Psoas muscle (tissue), 8 donors: Measurements from ENCODE around the gene PKD1. TPM values are rescaled to one million over a fixed set of nuclear protein-coding genes. Genes with fewer than 3 reads are reported as not detected.

Source experiments
- ATAC-seq, 4 donors: fragments of 200-7000 bp; cut with Tn5 transposase; one replicate each; pipeline ENCODE4 v1.9.1; 2020; ENCODE audit warnings: moderate library complexity in 3 of 4, mild to moderate bottlenecking in 2 of 4
- DNase-seq, 2 donors: peaks; one replicate each; pipeline ENCODE4 v3.0.0-alpha.2; 2020
- H3K27ac ChIP-seq: fragments of 200-600 bp; one replicate; pipeline ENCODE4 v1.8.0; 2022
- H3K27me3 ChIP-seq, 3 donors: fragments of 200-600 bp in 1 of 3; one replicate each; pipeline versions ENCODE4 v1.6.1 to v1.8.0; 2013 to 2022; ENCODE audit warnings: low read length in 2 of 3, mild to moderate bottlenecking in 2 of 3, moderate library complexity in 1 of 3; ENCODE audit not compliant: insufficient read depth in 3 of 3
- H3K36me3 ChIP-seq, 2 donors: fragments of 200-600 bp in 1 of 2; one replicate each; pipeline versions ENCODE4 v1.6.1 to v1.8.0; 2013 to 2022; ENCODE audit warnings: low read depth in 1 of 2, mild to moderate bottlenecking in 1 of 2, moderate library complexity in 1 of 2; ENCODE audit not compliant: insufficient read depth in 1 of 2
- H3K4me1 ChIP-seq: fragments of 200-600 bp; one replicate; pipeline ENCODE4 v1.8.0; 2022
- H3K4me3 ChIP-seq: fragments of 200-600 bp; one replicate; pipeline ENCODE4 v1.8.0; 2022; ENCODE audit warnings: mild to moderate bottlenecking
- H3K9me3 ChIP-seq: fragments of 200-600 bp; one replicate; pipeline ENCODE4 v1.8.0; 2022
- WGBS, 3 donors: extraction: QIAGEN DNeasy Blood & Tissue Kit; methylation state at CpG; one replicate each; pipeline versions ENCODE4 v1.1.6 to v1.1.7; 2013; 5-methylcytosine and 5-hydroxymethylcytosine counted together
- intact Hi-C, 2 donors: fragments of 100-400 bp; cut with DNase I; formaldehyde crosslinking; loops; one replicate each; pipeline versions ENCODE4 v1.11.0 to v1.14.2; 2022
- polyA plus RNA-seq, 3 donors: library from polyadenylated mRNA; stranded (reverse); fragments of 200-250 nt; gene quantifications; one replicate each; pipeline ENCODE4 v1.2.3, GENCODE V29; 2013
- total RNA-seq, 4 donors: library from RNA; stranded (reverse); fragmentation: NEBNext Ultra II Directional in 2 of 4; extraction: Animal tissue kit (Norgen Biotek cat#: 25700) in 2 of 4; gene quantifications; one replicate each; pipeline versions ENCODE4 v1.2.1 to v1.2.4, GENCODE V29; 2021 to 2023
- TF ChIP-seq, protein P1 (sequence below): fragments of 200-600 bp; IDR thresholded peaks from one replicate; pipeline ENCODE4 v1.8.0; 2022; ENCODE audit warnings: antibody characterized with exemption
- donor health status: healthy with polysubstance abuse.
- donor health status: DM: no; HTN: no; CAD: no; lungs with moderate emphysema.
- donor health status: Bipolar disorder and iron deficiency.
- donor health status: healthy.
- donor health status: DM: yes; HTN: yes; CAD: no.
- donor health status: DM: no; HTN: no; CAD: no.
- donor health status: DM: no; HTN: no; CAD: no.
- donor health status: DM: yes; HTN: yes; CAD: no.

PKD1 gene
- total and polyA plus RNA-seq, 7 donors, result 33.9 to 123 (median 74.1) TPM

DNA sequence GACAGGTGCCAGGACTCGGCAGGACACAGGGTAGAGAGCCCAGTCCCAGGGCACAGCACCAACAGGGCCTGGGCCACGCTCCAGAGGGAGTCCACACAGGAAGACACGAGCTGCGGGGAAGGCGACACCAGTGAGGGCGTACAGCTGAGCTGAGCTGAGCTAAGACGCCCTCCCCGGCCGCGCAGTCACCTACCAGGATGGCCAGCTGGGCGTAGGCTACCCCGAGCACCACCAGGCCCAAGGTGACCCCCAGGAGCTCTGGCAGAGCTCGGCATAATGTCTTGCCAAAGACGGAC is 45.3 kb downstream of the PKD1 start:
- peak; percentile 47 to 83 for DNase-seq
- ATAC-seq, result peak; percentile 40 to 68 (median 57)

DNA sequence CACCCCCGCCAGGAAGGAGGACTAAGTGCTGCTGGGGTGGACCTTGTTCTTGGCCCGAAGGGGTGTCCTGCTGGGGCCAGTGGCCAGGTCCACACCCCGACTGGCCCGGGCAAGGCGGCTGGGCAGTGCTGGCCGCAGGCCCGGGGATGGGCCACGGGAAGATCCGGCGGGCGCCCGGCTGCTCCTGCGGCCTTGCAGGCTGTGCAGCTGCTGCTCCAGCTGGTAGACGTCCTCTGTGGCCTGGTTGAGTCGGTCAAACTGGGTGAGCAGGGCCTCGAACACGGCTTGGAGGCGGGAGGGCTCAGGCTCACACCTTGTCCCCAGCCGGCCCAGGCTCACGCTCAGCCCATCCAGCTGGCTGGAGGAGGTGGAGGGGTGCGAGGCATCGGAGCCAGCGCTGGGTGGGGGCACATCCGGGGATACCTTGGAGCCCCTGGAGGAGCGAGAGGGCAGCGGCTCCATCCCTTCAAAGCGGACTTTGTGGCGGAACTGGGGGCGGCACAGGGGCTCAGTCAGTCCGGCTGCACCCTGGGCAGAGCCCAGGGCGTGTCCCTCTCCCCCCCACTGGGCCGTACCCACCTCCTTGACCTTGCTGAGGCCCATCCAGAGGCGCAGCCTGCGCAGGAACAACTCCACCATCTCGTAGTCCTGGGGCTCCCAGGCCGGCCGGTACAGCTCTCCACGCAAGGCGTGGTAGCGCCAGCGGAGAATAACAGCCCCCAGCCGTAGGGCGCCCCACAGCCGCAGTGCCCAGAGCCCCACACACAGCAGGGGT is 45.8 kb downstream of the PKD1 start:
- intact Hi-C loops, result no loop called here
- H3K27me3 ChIP-seq, result no peaks in the 10 kb centered on the region
- H3K9me3 ChIP-seq, result no peaks in the 10 kb centered on the region
- no peak overlapping the region for H3K4me3 ChIP-seq
- TF ChIP-seq, protein P1, sequence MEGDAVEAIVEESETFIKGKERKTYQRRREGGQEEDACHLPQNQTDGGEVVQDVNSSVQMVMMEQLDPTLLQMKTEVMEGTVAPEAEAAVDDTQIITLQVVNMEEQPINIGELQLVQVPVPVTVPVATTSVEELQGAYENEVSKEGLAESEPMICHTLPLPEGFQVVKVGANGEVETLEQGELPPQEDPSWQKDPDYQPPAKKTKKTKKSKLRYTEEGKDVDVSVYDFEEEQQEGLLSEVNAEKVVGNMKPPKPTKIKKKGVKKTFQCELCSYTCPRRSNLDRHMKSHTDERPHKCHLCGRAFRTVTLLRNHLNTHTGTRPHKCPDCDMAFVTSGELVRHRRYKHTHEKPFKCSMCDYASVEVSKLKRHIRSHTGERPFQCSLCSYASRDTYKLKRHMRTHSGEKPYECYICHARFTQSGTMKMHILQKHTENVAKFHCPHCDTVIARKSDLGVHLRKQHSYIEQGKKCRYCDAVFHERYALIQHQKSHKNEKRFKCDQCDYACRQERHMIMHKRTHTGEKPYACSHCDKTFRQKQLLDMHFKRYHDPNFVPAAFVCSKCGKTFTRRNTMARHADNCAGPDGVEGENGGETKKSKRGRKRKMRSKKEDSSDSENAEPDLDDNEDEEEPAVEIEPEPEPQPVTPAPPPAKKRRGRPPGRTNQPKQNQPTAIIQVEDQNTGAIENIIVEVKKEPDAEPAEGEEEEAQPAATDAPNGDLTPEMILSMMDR, result no peak
- H3K4me1 ChIP-seq, result peaks cover 14% of the 10 kb centered on the region
- 25 to 58% (median 39%) methylated on average over 38 to 44 of the region's 44 CpGs for WGBS, 3 donors
- H3K27ac ChIP-seq, result peak overlapping the region; percentile 87
- peaks cover 8 to 92% of the 10 kb centered on the region in 2 donors for H3K36me3 ChIP-seq
- ATAC-seq (peak in 3 of 4 donors; percentile 0 to 6 (median 2)), DNase-seq (no peak)

More for the DNA sequence above, 45.3 kb downstream of the PKD1 start:
- intact Hi-C loops, result no loop called here
- H3K27me3 ChIP-seq, result no peaks in the 10 kb centered on the region
- H3K9me3 ChIP-seq, result no peaks in the 10 kb centered on the region
- peak overlapping the region; percentile 38 for H3K4me3 ChIP-seq
- peaks cover 14% of the 10 kb centered on the region for H3K4me1 ChIP-seq
- 28 to 49% (median 34%) methylated on average over 14 of the region's 14 CpGs for WGBS, 3 donors
- H3K27ac ChIP-seq, result peak overlapping the region; percentile 87
- peaks cover 8 to 92% of the 10 kb centered on the region in 2 donors for H3K36me3 ChIP-seq
- TF ChIP-seq, protein P1, result no peak

DNA sequence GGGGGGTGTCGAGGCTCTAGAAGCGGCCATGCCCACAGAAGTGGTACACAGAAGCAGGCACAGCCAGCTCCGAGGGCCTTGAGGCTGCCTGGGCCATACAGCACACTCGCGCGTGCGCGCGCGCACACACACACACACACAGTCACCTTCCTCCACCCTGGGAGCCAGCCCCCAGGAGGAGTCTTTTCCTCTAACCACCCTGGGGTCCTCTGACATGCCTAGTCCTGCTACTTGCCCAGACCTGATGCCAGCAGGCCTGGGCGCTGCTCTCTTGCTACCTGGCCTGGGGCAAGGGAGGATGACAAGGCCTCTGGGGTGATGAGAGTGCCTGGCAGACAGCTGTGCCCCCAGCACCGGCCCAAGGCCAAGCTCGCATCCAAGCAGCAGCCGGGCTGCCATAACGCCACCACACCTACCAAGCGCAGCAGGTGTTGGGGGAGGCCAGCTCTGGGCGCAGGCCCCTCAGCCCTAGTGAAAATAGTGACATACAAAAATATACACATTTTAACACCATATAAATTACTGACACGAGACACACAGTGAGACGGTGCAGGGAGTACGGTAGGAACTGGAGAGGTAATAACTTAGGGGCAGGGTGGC is 46.8 kb downstream of the PKD1 start:
- peaks cover 8 to 92% of the 10 kb centered on the region in 2 donors for H3K36me3 ChIP-seq
- WGBS, 3 donors, result 77 to 84% (median 80%) methylated on average over 20 of the region's 20 CpGs

DNA sequence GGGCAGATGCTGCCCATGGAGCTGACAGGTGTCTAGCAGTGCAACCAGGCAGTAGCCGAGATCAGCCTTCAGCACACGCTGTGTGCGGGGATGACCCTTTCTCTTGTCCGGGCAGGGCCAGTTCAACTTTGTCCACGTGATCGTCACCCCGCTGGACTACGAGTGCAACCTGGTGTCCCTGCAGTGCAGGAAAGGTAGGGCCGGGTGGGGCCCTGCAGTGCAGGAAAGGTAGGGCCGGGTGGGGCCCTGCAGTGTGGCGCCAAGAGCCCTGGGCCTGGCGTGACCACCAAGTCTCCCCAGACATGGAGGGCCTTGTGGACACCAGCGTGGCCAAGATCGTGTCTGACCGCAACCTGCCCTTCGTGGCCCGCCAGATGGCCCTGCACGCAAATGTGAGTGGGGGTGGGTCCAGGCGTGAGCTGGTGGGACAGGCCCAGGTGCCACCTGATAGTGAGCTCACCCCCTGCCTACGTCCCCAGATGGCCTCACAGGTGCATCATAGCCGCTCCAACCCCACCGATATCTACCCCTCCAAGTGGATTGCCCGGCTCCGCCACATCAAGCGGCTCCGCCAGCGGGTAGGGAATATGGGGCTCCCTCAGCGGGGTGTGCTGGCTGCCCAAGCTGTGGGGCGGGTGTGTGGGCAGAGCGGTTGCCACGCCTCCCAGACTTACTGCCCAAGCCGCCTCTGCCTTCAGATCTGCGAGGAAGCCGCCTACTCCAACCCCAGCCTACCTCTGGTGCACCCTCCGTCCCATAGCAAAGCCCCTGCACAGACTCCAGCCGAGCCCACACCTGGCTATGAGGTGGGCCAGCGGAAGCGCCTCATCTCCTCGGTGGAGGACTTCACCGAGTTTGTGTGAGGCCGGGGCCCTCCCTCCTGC is 47.7 kb downstream of the PKD1 start:
- Histone ChIP-seq H3K4me3 (no peak overlapping the region), H3K27ac (no peak overlapping the region), H3K27me3 (no peaks in the 10 kb centered on the region), H3K4me1 (peaks cover 14% of the 10 kb centered on the region), H3K36me3 (peaks cover 3 to 92% of the 10 kb centered on the region in 2 donors), H3K9me3 (no peaks in the 10 kb centered on the region)
- WGBS, 3 donors, result 89 to 93% (median 92%) methylated on average over 36 to 41 of the region's 41 CpGs
- no peak for DNase-seq
- no peak for ATAC-seq
- TF ChIP-seq, protein P1, result no peak
- intact Hi-C loops, result no loop called here

More for the DNA sequence above, 46.8 kb downstream of the PKD1 start:
- H3K4me3 ChIP-seq, result no peak overlapping the region
- H3K27ac ChIP-seq, result peak overlapping the region; percentile 87
- peaks cover 14% of the 10 kb centered on the region for H3K4me1 ChIP-seq
- TF ChIP-seq, protein P1, result no peak
- H3K9me3 ChIP-seq, result no peaks in the 10 kb centered on the region
- intact Hi-C loops, result no loop called here
- ATAC-seq, result no peak
- no peak for DNase-seq
- H3K27me3 ChIP-seq, result no peaks in the 10 kb centered on the region
